Right atrium auricular region (tissue), 2 donors: ENCODE results near the gene KRT36. TPM values are rescaled to one million over a fixed set of nuclear protein-coding genes. Genes with fewer than 3 reads are reported as not detected.

Experiments used
- DNase-seq: peaks from one replicate; pipeline ENCODE4 v3.0.0-alpha.2; 2019; ENCODE audit warnings: low spot score
- H3K27ac ChIP-seq, 2 donors: fragments of 200-600 bp; sonication (generic); 1 replicate in 1 of 2; 2 replicates in 1 of 2; pipeline ENCODE4 v1.5.1; 2016 to 2019
- H3K27me3 ChIP-seq, 2 donors: fragments of 200-600 bp; sonication (generic); one replicate each; pipeline versions ENCODE4 v1.5.1 to v1.6.0; 2017 to 2019
- H3K36me3 ChIP-seq: fragments of 200-600 bp; sonication (generic); one replicate; pipeline ENCODE4 v1.5.1; 2016
- H3K4me1 ChIP-seq, 2 donors: fragments of 200-600 bp; sonication (generic); one replicate each; pipeline versions ENCODE4 v1.5.1 to v1.6.0; 2017 to 2019
- H3K4me3 ChIP-seq, 2 donors: fragments of 200-600 bp; sonication (generic); 1 replicate in 1 of 2; 2 replicates in 1 of 2; pipeline ENCODE4 v1.5.1; 2017 to 2019; ENCODE audit warnings: mild to moderate bottlenecking in 1 of 2, moderate library complexity in 1 of 2
- H3K9me3 ChIP-seq, 2 donors: fragments of 200-600 bp; sonication (generic); one replicate each; pipeline ENCODE4 v1.5.1; 2019
- total RNA-seq, 2 donors: library from RNA; depleted of rRNA; stranded (reverse); fragments of >200 nt; gene quantifications; one replicate each; pipeline ENCODE4 v1.1.0, GENCODE V29; 2016
- TF ChIP-seq, protein P1 (sequence below), 2 donors: fragments of 200-600 bp; sonication (generic); IDR thresholded peaks; one replicate each; pipeline ENCODE4 v1.5.1; 2019; ENCODE audit warnings: antibody characterized with exemption in 2 of 2

The KRT36 gene
- total RNA-seq, 2 donors from 2014 or later: not detected

DNA sequence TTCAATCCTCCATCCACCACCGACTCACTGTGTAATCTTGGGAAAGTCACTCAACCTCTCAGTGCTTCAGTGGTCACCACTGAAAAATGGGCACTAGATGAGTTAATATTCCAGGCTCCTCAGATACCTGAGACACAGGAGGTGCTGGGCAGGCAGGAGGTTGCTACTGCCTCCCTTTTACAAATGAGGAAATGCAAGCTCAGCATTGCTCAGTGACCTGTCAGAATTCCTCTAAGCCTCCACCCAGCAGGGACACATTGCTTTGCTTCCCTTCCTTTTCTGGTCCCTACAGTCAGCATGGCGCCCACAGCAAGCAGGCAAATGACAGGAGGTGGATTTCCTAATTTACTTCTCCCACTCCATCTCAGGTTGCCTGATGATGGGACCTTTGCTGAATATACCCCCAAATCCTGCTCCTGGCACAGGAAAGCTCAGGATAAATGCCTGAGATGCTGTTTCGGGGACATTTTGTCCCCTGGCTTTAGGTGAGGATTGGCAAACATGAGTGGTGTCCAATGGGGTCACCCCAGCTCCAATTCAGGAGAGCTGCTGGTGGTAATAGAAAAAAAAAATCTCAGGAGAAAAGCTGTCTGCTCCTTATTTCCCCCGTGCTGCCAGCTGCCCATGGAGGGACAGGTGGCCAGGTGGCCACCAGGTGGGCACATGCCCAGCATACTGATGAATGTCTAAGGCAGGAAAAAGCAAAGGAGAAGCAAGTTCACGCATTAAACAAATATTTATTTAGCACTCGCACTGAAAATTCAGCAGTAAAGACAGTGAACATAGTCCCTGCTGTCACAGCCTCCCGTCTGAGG, 20.7 kb upstream of the KRT36 start:
- TF ChIP-seq, protein P1, sequence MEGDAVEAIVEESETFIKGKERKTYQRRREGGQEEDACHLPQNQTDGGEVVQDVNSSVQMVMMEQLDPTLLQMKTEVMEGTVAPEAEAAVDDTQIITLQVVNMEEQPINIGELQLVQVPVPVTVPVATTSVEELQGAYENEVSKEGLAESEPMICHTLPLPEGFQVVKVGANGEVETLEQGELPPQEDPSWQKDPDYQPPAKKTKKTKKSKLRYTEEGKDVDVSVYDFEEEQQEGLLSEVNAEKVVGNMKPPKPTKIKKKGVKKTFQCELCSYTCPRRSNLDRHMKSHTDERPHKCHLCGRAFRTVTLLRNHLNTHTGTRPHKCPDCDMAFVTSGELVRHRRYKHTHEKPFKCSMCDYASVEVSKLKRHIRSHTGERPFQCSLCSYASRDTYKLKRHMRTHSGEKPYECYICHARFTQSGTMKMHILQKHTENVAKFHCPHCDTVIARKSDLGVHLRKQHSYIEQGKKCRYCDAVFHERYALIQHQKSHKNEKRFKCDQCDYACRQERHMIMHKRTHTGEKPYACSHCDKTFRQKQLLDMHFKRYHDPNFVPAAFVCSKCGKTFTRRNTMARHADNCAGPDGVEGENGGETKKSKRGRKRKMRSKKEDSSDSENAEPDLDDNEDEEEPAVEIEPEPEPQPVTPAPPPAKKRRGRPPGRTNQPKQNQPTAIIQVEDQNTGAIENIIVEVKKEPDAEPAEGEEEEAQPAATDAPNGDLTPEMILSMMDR (IDR thresholded peaks at IDR 0.05): no peak
- Histone ChIP-seq H3K4me1 (no peaks in the 10 kb centered on the region), H3K27ac (no peak overlapping the region), H3K4me3 (no peak overlapping the region), H3K9me3 (no peaks in the 10 kb centered on the region), H3K36me3 (no peaks in the 10 kb centered on the region), H3K27me3 (no peaks in the 10 kb centered on the region)
- no peak for DNase-seq

DNA sequence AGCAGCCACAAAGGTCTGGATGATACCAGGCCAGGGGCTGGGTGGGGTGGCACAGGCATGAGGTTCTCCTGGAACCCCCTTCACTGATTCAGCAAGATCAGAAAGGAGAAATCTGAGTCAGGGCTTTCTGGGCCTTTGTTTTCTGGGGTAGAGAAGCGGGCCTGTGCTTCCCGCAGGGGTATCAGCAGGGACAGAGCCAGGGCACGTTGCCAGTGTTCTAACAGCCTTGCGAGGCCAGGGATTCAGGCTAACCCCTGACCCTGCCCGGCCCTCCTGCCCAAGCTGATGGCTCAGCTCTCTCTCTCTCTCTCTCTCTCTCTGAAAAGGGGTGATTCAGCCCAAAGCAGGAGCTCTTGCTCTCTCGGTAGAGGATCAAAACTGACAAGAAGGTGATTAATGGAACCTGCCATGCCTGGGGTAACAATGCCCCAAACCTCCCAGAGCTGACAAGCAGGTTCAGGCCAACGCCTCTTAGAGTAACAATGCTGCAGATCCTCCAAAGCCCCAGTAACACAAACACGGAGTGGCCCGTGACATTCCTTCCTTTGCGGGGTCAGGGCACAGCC, 17.7 kb upstream of the KRT36 start:
- TF ChIP-seq, protein P1 (IDR thresholded peaks at IDR 0.05): no peak
- H3K4me1 ChIP-seq: no peaks in the 10 kb centered on the region
- no peak overlapping the region for H3K27ac ChIP-seq
- no peaks in the 10 kb centered on the region for H3K36me3 ChIP-seq
- no peak overlapping the region for H3K4me3 ChIP-seq
- H3K27me3 ChIP-seq: no peaks in the 10 kb centered on the region
- no peaks in the 10 kb centered on the region for H3K9me3 ChIP-seq
- DNase-seq: no peak

DNA sequence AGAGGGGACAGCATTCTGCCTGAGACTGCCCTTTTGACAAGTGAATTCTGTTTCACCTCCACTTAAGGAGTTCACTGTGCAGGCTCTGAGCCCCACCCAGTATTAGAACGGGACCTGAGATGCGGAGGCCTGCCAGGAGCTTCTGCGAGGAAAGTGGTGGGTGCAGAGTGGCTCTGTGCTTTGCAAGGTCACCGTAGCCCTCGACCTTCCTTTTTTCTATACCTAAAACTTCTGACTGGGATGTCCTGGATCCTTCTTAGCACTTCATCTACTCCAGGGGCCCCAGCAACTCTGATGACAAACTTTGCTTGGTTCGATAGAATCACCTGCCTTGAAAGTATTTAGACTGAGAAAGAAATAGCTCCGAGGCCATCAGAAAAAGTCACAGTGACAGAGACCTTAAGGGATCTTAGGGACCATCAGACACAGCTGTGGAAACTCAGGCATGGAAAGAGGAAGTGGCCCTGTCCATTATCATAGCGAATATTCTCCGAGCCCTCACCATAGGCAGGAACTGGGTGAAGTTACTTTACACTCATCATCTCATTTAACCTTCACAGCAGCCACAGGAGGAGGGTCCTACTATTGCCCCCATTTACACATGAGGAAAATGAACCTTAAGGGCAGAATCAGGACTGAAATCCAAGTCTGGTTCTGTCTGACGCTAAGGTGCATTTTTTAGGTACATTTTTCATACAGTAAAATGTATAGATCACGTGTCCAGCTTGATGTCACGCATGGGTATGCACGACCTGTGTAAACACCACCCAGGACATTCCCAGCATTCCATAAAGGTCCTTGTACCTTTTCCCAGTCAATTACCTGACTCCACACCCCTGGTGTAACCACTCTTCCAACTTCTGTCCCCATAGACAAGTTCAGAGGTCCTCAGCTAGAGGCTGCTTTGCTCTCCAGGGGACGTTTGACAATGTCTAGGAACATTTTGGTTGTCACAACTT, 16.4 kb upstream of the KRT36 start:
- H3K27me3 ChIP-seq: no peaks in the 10 kb centered on the region
- DNase-seq: no peak
- H3K27ac ChIP-seq: no peak overlapping the region
- no peaks in the 10 kb centered on the region for H3K9me3 ChIP-seq
- TF ChIP-seq, protein P1 (IDR thresholded peaks at IDR 0.05): no peak
- H3K4me1 ChIP-seq: no peaks in the 10 kb centered on the region
- no peaks in the 10 kb centered on the region for H3K36me3 ChIP-seq
- H3K4me3 ChIP-seq: no peak overlapping the region

- Histone ChIP-seq H3K36me3 (no peaks in the 10 kb centered on the region), H3K4me3 (no peak within 1 kb of the TSS), H3K9me3 (no peaks in the 10 kb centered on the region), H3K27ac (no peak within 1 kb of the TSS), H3K4me1 (no peaks in the 10 kb centered on the region), H3K27me3 (no peaks in the 10 kb centered on the region)
- no peak for DNase-seq
- TF ChIP-seq, protein P1 (IDR thresholded peaks at IDR 0.05): no peak
Observed at GRCh38 chr17:41505007-41505808, 15.5 kb upstream of the KRT36 start, which contains the start of gene KRT13. Gene KRT13, minus strand, starts transcription at chr17:41505612. Its CDS starts 62 bp downstream, at chr17:41505550.
